Bronchial epithelial cell (primary cell): ENCODE data around the gene GNB1L. TPM values are rescaled to one million over a fixed set of nuclear protein-coding genes. Genes with fewer than 3 reads are reported as not detected.

Source experiments
- DNase-seq: peaks from one replicate; pipeline ENCODE4 v3.0.0-alpha.2; 2010; ENCODE audit warnings: low read depth
- FAIRE-seq: peaks from 2 replicates; lab custom pipeline; 2011; peaks lifted over from hg19 to GRCh38; lab: Jason Lieb, UNC
- H3K27me3 ChIP-seq: 2 replicates; pipeline ENCODE4 v1.5.1; 2011; ENCODE audit warnings: low read length; ENCODE audit not compliant: control insufficient read depth, insufficient read depth
- H3K36me3 ChIP-seq: 2 replicates; pipeline ENCODE4 v1.5.1; 2011; ENCODE audit warnings: low read length; ENCODE audit not compliant: control insufficient read depth, insufficient read depth
- H3K4me3 ChIP-seq: 2 replicates; pipeline ENCODE4 v1.5.1; 2011; ENCODE audit warnings: mild to moderate bottlenecking, low read depth, low read length, control low read depth
- CTCF ChIP-seq: IDR thresholded peaks from 2 replicates; pipeline ENCODE4 v1.5.1; 2011; ENCODE audit warnings: mild to moderate bottlenecking, moderate library complexity, low read length, control low read depth, inconsistent platforms; ENCODE audit not compliant: insufficient read depth, severe bottlenecking
- total RNA-seq: library from RNA; depleted of rRNA; stranded (reverse); fragments of >200 nt; gene quantifications from 2 replicates; pipeline ENCODE4 v1.2.1, GENCODE V29; 2014

GNB1L gene
- total RNA-seq, 1 donor from 2014 or later, result 7.6 TPM

- DNase-seq, result no peak
- Histone ChIP-seq H3K27me3 (no peaks in the 10 kb centered on the region), H3K4me3 (no peak overlapping the region), H3K36me3 (peaks cover 2% of the 10 kb centered on the region)
- TF ChIP-seq CTCF, result no peak
- FAIRE-seq, result no peak
These were observed 47.0 kb upstream of the GNB1L start for GRCh38 chr22:19901577-19902244.

GRCh38 chr22:19900707-19901436 is 46.2 kb upstream of the GNB1L start:
- FAIRE-seq, result no peak
- Histone ChIP-seq H3K27me3 (no peaks in the 10 kb centered on the region), H3K4me3 (no peak overlapping the region), H3K36me3 (peaks cover 2% of the 10 kb centered on the region)
- TF ChIP-seq CTCF, result no peak
- DNase-seq, result no peak

GRCh38 chr22:19898831-19899567 is 44.3 kb upstream of the GNB1L start:
- TF ChIP-seq CTCF, result no peak
- Histone ChIP-seq H3K36me3 (peaks cover 6% of the 10 kb centered on the region), H3K27me3 (no peaks in the 10 kb centered on the region), H3K4me3 (no peak overlapping the region)
- FAIRE-seq (no peak), DNase-seq (no peak)

- FAIRE-seq (no peak), DNase-seq (no peak)
- Histone ChIP-seq H3K4me3 (no peak overlapping the region), H3K36me3 (peaks cover 6% of the 10 kb centered on the region), H3K27me3 (no peaks in the 10 kb centered on the region)
- TF ChIP-seq CTCF, result no peak
These were observed 43.5 kb upstream of the GNB1L start for GRCh38 chr22:19898145-19898544.

GRCh38 chr22:19897726-19898125 is 43.1 kb upstream of the GNB1L start:
- no peak for DNase-seq
- no peak for TF ChIP-seq CTCF
- no peak for FAIRE-seq
- Histone ChIP-seq H3K4me3 (no peak overlapping the region), H3K36me3 (peaks cover 6% of the 10 kb centered on the region), H3K27me3 (no peaks in the 10 kb centered on the region)
